Stomach (tissue), 9 donors: ENCODE results near the gene SCLT1. TPM values are rescaled to one million over a fixed set of nuclear protein-coding genes. Genes with fewer than 3 reads are reported as not detected.

Source experiments
- DNase-seq, 2 donors: peaks; one replicate each; pipeline versions ENCODE4 v3.0.0 to v3.0.0-alpha.2; 2013 to 2019
- H3K27ac ChIP-seq, 5 donors: fragments of 200-600 bp in 4 of 5; sonication (generic) in 4 of 5; one replicate each; pipeline ENCODE4 v1.5.1; 2013 to 2019; ENCODE audit warnings: mild to moderate bottlenecking in 1 of 5, moderate library complexity in 1 of 5
- H3K27me3 ChIP-seq, 3 donors: fragments of 200-600 bp; sonication (generic); one replicate each; pipeline ENCODE4 v1.5.1; 2017 to 2019; ENCODE audit warnings: mixed run types in 1 of 3
- H3K36me3 ChIP-seq, 4 donors: fragments of 200-600 bp; sonication (generic); 1 replicate in 3 of 4; 2 replicates in 1 of 4; pipeline ENCODE4 v1.5.1; 2016 to 2019
- H3K4me1 ChIP-seq, 4 donors: fragments of 200-600 bp; sonication (generic); one replicate each; pipeline ENCODE4 v1.5.1; 2016 to 2019
- H3K4me3 ChIP-seq, 4 donors: fragments of 200-600 bp; sonication (generic) in 3 of 4; one replicate each; pipeline ENCODE4 v1.5.1; 2016 to 2019; ENCODE audit warnings: mild to moderate bottlenecking in 1 of 4
- H3K9me3 ChIP-seq, 4 donors: fragments of 200-600 bp; sonication (generic); one replicate each; pipeline ENCODE4 v1.5.1; 2016 to 2019
- CTCF ChIP-seq, 7 experiments: fragments of 450-650 bp in 4 of 7; fragments of 200-600 bp in 3 of 7; sonication (generic) in 3 of 7; IDR thresholded peaks; one replicate each; pipeline ENCODE4 v1.5.1; 2016 to 2019; ENCODE audit warnings: antibody characterized with exemption in 7 of 7, control low read depth in 2 of 7, mild to moderate bottlenecking in 1 of 7
- EP300 ChIP-seq: sonication (generic); formaldehyde crosslinking; IDR thresholded peaks from one replicate; pipeline ENCODE4 v1.6.1; 2017; ENCODE audit warnings: antibody characterized with exemption
- POLR2A ChIP-seq, 4 donors: fragments of 450-650 bp; IDR thresholded peaks; one replicate each; pipeline ENCODE4 v1.6.1; 2016; ENCODE audit warnings: antibody characterized with exemption in 4 of 4, control low read depth in 2 of 4, mild to moderate bottlenecking in 1 of 4, moderate library complexity in 1 of 4
- POLR2AphosphoS5 ChIP-seq, 3 donors: sonication (generic); formaldehyde crosslinking; IDR thresholded peaks; one replicate each; pipeline ENCODE4 v1.6.1; 2016; ENCODE audit warnings: antibody characterized with exemption in 3 of 3
- WGBS, 5 donors: extraction: QIAGEN DNeasy Blood & Tissue Kit in 3 of 5; methylation state at CpG; one replicate each; pipeline versions ENCODE4 v1.1.5 to v1.1.7; 2013 to 2018; 5-methylcytosine and 5-hydroxymethylcytosine counted together
- intact Hi-C: fragments of 100-400 bp; cut with DNase I; formaldehyde crosslinking; loops from one replicate; pipeline ENCODE4 v1.15.1; 2023; ENCODE audit warnings: low total_unique reads
- polyA plus RNA-seq, 3 donors: library from polyadenylated mRNA; stranded (reverse); fragments of 200-250 nt; gene quantifications; one replicate each; pipeline ENCODE4 v1.2.3, GENCODE V29; 2013
- total RNA-seq, 5 donors: library from RNA; depleted of rRNA; stranded (reverse); fragments of >200 nt; gene quantifications; one replicate each; pipeline versions ENCODE4 v1.1.0 to v1.2.3, GENCODE V29; 2014 to 2016
- donor health status: healthy with polysubstance abuse.
- donor health status: Bipolar disorder and iron deficiency.
- donor health status: healthy.

SCLT1 gene
- total and polyA plus RNA-seq, 8 donors, result 2.3 to 49.0 (median 12.9) TPM

- intact Hi-C loops, result no loop called here
- Histone ChIP-seq H3K27me3 (no peaks in the 10 kb centered on the region), H3K4me1 (no peaks in the 10 kb centered on the region), H3K4me3 (no peak overlapping the region), H3K27ac (no peak overlapping the region), H3K9me3 (peaks cover 16 to 52% (median 34%) of the 10 kb centered on the region in 4 donors), H3K36me3 (peaks cover 5 to 24% (median 16%) of the 10 kb centered on the region in 4 donors)
- no peak for DNase-seq
- TF ChIP-seq POLR2A (IDR thresholded peaks at IDR 0.05) (no peak), EP300 (no peak), POLR2AphosphoS5 (IDR thresholded peaks at IDR 0.05) (no peak), CTCF (IDR thresholded peaks at IDR 0.05) (no peak)
Observed at GRCh38 chr4:129064717-129065116, 28.6 kb downstream of the SCLT1 start.

GRCh38 chr4:129063640-129064039 lies 29.7 kb downstream of the SCLT1 start:
- no peak for DNase-seq
- H3K36me3 ChIP-seq, result peaks cover 5 to 24% (median 16%) of the 10 kb centered on the region in 4 donors
- no peaks in the 10 kb centered on the region for H3K4me1 ChIP-seq
- WGBS, 5 donors, result 95 to 100% (median 98%) methylated on average over 2 of the region's 2 CpGs
- intact Hi-C loops, result no loop called here
- TF ChIP-seq CTCF (IDR thresholded peaks at IDR 0.05) (no peak), EP300 (no peak), POLR2A (IDR thresholded peaks at IDR 0.05) (no peak), POLR2AphosphoS5 (IDR thresholded peaks at IDR 0.05) (no peak)
- peaks cover 19 to 60% (median 40%) of the 10 kb centered on the region in 4 donors for H3K9me3 ChIP-seq
- H3K27ac ChIP-seq, result no peak overlapping the region
- H3K27me3 ChIP-seq, result no peaks in the 10 kb centered on the region
- no peak overlapping the region for H3K4me3 ChIP-seq

- Histone ChIP-seq H3K36me3 (peaks cover 5 to 24% (median 16%) of the 10 kb centered on the region in 4 donors), H3K27ac (no peak overlapping the region), H3K4me3 (no peak overlapping the region), H3K4me1 (no peaks in the 10 kb centered on the region), H3K27me3 (no peaks in the 10 kb centered on the region), H3K9me3 (peaks cover 21 to 70% (median 42%) of the 10 kb centered on the region in 4 donors)
- 97 to 99% (median 99%) methylated on average over 3 of the region's 3 CpGs for WGBS, 5 donors
- DNase-seq, result no peak
- intact Hi-C loops, result no loop called here
- TF ChIP-seq CTCF (IDR thresholded peaks at IDR 0.05) (no peak), EP300 (no peak), POLR2A (IDR thresholded peaks at IDR 0.05) (no peak), POLR2AphosphoS5 (IDR thresholded peaks at IDR 0.05) (no peak)
Observed at GRCh38 chr4:129062580-129062979, 30.8 kb downstream of the SCLT1 start.

- Histone ChIP-seq H3K4me1 (no peaks in the 10 kb centered on the region), H3K4me3 (no peak overlapping the region), H3K36me3 (peaks cover 5 to 24% (median 16%) of the 10 kb centered on the region in 4 donors), H3K27ac (no peak overlapping the region), H3K9me3 (peaks cover 34 to 100% (median 72%) of the 10 kb centered on the region in 4 donors), H3K27me3 (no peaks in the 10 kb centered on the region)
- TF ChIP-seq EP300, result no peak
- no peak for DNase-seq
- intact Hi-C loops, result no loop called here
Observed at GRCh38 chr4:129059028-129059427, 34.3 kb downstream of the SCLT1 start.

GRCh38 chr4:129046055-129046959 lies 47.0 kb downstream of the SCLT1 start:
- no peak overlapping the region for H3K4me3 ChIP-seq
- H3K36me3 ChIP-seq, result peaks cover 0 to 10% (median 0%) of the 10 kb centered on the region in 4 donors
- no peaks in the 10 kb centered on the region for H3K4me1 ChIP-seq
- no peak overlapping the region for H3K27ac ChIP-seq
- no peaks in the 10 kb centered on the region for H3K27me3 ChIP-seq
- peaks cover 5 to 22% (median 15%) of the 10 kb centered on the region in 4 donors for H3K9me3 ChIP-seq
- no peak for TF ChIP-seq POLR2AphosphoS5 (IDR thresholded peaks at IDR 0.05)
- no peak for TF ChIP-seq POLR2A (IDR thresholded peaks at IDR 0.05)
- TF ChIP-seq CTCF (IDR thresholded peaks at IDR 0.05), result no peak
- TF ChIP-seq EP300, result no peak
- intact Hi-C loops, result no loop called here
- DNase-seq, result no peak
- WGBS, 5 donors, result 91 to 100% (median 97%) methylated on average over 1 of the region's 1 CpG
